PC-9 (cell line): Measurements from ENCODE around the gene SLC36A3. TPM values are rescaled to one million over a fixed set of nuclear protein-coding genes. Genes with fewer than 3 reads are reported as not detected.

Source experiments
- Bru-seq: library from RNA; stranded (reverse); fragments of 400-500 nt; gene quantifications from one replicate; lab custom pipeline; 2021; lab: Mats Ljungman, UMichigan
- BruChase-seq, 2 experiments: library from RNA; stranded (reverse); fragments of 400-500 nt; gene quantifications; one replicate each; lab custom pipeline; 2021; lab: Mats Ljungman, UMichigan
- BruUV-seq: library from RNA; stranded (reverse); fragments of 400-500 nt; replicated peaks from 2 replicates; lab custom pipeline; 2021; lab: Mats Ljungman, UMichigan
- CTCF ChIA-PET: fragments of 300-600 bp; sonication (Branson Sonifier 250); formaldehyde crosslinking; loops from one replicate; lab custom pipeline; 2022; ENCODE audit warnings: antibody characterized with exemption; lab: Charles Lee
- POLR2A ChIA-PET: fragments of 300-600 bp; sonication (Branson Sonifier 250); formaldehyde crosslinking; loops from one replicate; lab custom pipeline; 2022; ENCODE audit warnings: antibody characterized with exemption; ENCODE audit not compliant: unreplicated experiment; lab: Charles Lee
- DNase-seq, 2 experiments: peaks; one replicate each; pipeline versions ENCODE4 v3.0.0 to v3.0.0-alpha.2; 2015 to 2022; ENCODE audit warnings: mixed read lengths in 1 of 2
- H2AFZ ChIP-seq: fragments of 200-600 bp; sonication (generic); 2 replicates; pipeline ENCODE4 v1.8.1; 2017; ENCODE audit warnings: antibody characterized with exemption
- H3F3A ChIP-seq: fragments of 200-600 bp; sonication (generic); 2 replicates; pipeline ENCODE4 v1.8.1; 2017; ENCODE audit warnings: antibody characterized with exemption, mild to moderate bottlenecking, low read depth; ENCODE audit not compliant: insufficient read depth
- H3K27ac ChIP-seq: fragments of 200-600 bp; sonication (generic); 2 replicates; pipeline ENCODE4 v1.6.1; 2016; ENCODE audit warnings: mixed run types
- H3K27me3 ChIP-seq: fragments of 200-600 bp; sonication (generic); 2 replicates; pipeline ENCODE4 v1.6.1; 2016; ENCODE audit warnings: low read depth, mixed run types; ENCODE audit not compliant: insufficient read depth
- H3K36me3 ChIP-seq: fragments of 200-600 bp; sonication (generic); 2 replicates; pipeline ENCODE4 v1.6.1; 2016; ENCODE audit warnings: low read depth, mixed run types
- H3K4me1 ChIP-seq: fragments of 200-600 bp; sonication (generic); replicated peaks from 2 replicates; pipeline ENCODE4 v1.6.1; 2016; ENCODE audit warnings: mixed run types; ENCODE audit not compliant: insufficient read depth
- H3K4me2 ChIP-seq: fragments of 200-600 bp; sonication (generic); 2 replicates; pipeline ENCODE4 v1.6.1; 2017; ENCODE audit warnings: mixed run types
- H3K4me3 ChIP-seq: fragments of 200-600 bp; sonication (generic); 2 replicates; pipeline ENCODE4 v1.6.1; 2016; ENCODE audit warnings: mixed run types
- H3K79me2 ChIP-seq: fragments of 200-600 bp; sonication (generic); 2 replicates; pipeline ENCODE4 v1.6.1; 2017; ENCODE audit warnings: low read depth, mixed run types
- H3K9me2 ChIP-seq: fragments of 200-600 bp; sonication (generic); 2 replicates; pipeline ENCODE4 v1.8.1; 2017; ENCODE audit warnings: mild to moderate bottlenecking; ENCODE audit not compliant: insufficient read depth
- H3K9me3 ChIP-seq: fragments of 200-600 bp; sonication (generic); 2 replicates; pipeline ENCODE4 v1.8.1; 2016; ENCODE audit warnings: low read depth; ENCODE audit not compliant: insufficient read depth
- H4K20me1 ChIP-seq: fragments of 200-600 bp; sonication (generic); 2 replicates; pipeline ENCODE4 v1.8.1; 2017; ENCODE audit not compliant: insufficient read depth
- EZH2 ChIP-seq: fragments of 200-600 bp; sonication (generic); IDR thresholded peaks from 2 replicates; pipeline ENCODE4 v1.8.0; 2017; ENCODE audit warnings: antibody characterized with exemption, low read depth
- intact Hi-C: fragments of 100-400 bp; cut with micrococcal nuclease; formaldehyde crosslinking; loops from one replicate; pipeline ENCODE4 v1.10.0; 2022; ENCODE audit not compliant: unreplicated experiment
- long read RNA-seq: library from polyadenylated mRNA; stranded (forward); transcript quantifications from one replicate; pipeline ENCODE4 v2.0.0, GENCODE V29; 2022
- total RNA-seq: library from RNA; stranded (reverse); gene quantifications from 2 replicates; pipeline ENCODE4 v1.2.3, GENCODE V29; 2021
- TF ChIP-seq, protein P1 (sequence below): fragments of 200-600 bp; sonication (generic); conservative IDR thresholded peaks from 2 replicates; pipeline ENCODE4 v1.6.1; 2017; ENCODE audit warnings: mixed run types, antibody characterized with exemption, mild to moderate bottlenecking, moderate library complexity

SLC36A3 gene
- total RNA-seq (not detected in 2 replicates), Bru-seq, nascent RNA (not detected), BruChase-seq, experiment 1, labeled RNA remaining after a 2-hour chase (not detected), BruChase-seq, experiment 2, labeled RNA remaining after a 6-hour chase (not detected)
- long read RNA-seq: 0 reads

DNA sequence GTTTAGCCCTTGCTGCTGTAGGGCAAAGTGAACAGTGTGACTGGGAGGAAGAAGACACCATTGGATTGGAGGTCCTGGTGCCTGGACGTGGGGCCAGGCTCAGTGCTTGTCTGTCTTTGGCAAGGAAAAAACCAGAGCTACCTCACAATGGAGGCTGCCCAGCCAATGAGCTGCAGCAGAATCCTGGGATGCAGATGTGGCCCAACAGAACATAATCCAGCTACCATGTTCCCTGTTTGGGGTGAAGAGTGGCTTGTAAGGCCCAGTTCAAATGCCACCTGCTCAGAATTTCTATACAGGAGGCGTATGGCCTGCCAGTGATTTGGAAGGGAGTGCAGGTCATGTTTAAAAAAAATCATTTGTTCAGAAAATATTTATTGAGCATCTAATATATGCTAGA is at the start of gene SLC36A3:
Gene SLC36A3 (minus strand): TSS at position 101 of the 400 bp plus-strand sequence. CDS start 412 bp downstream, outside the sequence.
- Histone ChIP-seq H3K4me3 (no peak within 1 kb of the TSS), H3K4me1 (no peaks in the 10 kb centered on the region), H3K79me2 (no peaks in the 10 kb centered on the region), H3K27me3 (peaks cover 4% of the 10 kb centered on the region; the same call in 1 of the 2 replicates), H3K4me2 (no peak within 1 kb of the TSS), H3K9me2 (no peaks in the 10 kb centered on the region), H3K27ac (no peak within 1 kb of the TSS), H3F3A (no peaks in the 10 kb centered on the region), H3K9me3 (no peaks in the 10 kb centered on the region), H2AFZ (no peak within 1 kb of the TSS), H4K20me1 (no peaks in the 10 kb centered on the region), H3K36me3 (no peaks in the 10 kb centered on the region)
- BruUV-seq: no TSS peak
- intact Hi-C loops: no loop called here
- TF ChIP-seq EZH2: no peak
- TF ChIP-seq, protein P1, sequence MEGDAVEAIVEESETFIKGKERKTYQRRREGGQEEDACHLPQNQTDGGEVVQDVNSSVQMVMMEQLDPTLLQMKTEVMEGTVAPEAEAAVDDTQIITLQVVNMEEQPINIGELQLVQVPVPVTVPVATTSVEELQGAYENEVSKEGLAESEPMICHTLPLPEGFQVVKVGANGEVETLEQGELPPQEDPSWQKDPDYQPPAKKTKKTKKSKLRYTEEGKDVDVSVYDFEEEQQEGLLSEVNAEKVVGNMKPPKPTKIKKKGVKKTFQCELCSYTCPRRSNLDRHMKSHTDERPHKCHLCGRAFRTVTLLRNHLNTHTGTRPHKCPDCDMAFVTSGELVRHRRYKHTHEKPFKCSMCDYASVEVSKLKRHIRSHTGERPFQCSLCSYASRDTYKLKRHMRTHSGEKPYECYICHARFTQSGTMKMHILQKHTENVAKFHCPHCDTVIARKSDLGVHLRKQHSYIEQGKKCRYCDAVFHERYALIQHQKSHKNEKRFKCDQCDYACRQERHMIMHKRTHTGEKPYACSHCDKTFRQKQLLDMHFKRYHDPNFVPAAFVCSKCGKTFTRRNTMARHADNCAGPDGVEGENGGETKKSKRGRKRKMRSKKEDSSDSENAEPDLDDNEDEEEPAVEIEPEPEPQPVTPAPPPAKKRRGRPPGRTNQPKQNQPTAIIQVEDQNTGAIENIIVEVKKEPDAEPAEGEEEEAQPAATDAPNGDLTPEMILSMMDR: no peak
- no peak for DNase-seq
- ChIA-PET POLR2A (no interaction called here), CTCF (no interaction called here)

DNA sequence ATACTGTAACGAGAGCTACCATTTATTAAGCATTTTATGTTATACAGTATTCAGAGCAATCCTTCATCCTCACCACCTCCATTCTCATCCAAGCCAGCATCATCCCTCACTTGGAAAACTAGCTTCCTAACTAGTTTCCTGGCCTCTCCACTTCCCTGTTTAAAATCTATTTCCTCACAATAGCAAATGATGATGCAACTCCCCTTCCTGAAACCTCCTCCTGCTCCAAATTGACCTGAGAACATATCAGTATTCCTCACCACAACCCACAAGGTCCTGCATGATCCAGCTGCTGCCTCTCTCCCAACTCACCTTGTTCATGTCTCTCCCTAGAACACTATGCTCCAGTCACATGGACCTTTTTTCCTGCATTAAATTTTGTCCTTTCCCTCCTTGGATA is 48.1 kb upstream of the SLC36A3 start:
- no peaks in the 10 kb centered on the region for H4K20me1 ChIP-seq
- H3K36me3 ChIP-seq: no peaks in the 10 kb centered on the region
- ChIA-PET POLR2A (no interaction called here), CTCF (no interaction called here)
- intact Hi-C loops: no loop called here
- H3K9me3 ChIP-seq: no peaks in the 10 kb centered on the region
- no TSS peak for BruUV-seq
- no peak overlapping the region for H2AFZ ChIP-seq
- peaks cover 7% of the 10 kb centered on the region; the same call in 1 of the 2 replicates for H3K27me3 ChIP-seq
- H3K4me1 ChIP-seq: no peaks in the 10 kb centered on the region
- no peak overlapping the region for H3K4me2 ChIP-seq
- H3K4me3 ChIP-seq: no peak overlapping the region
- H3K27ac ChIP-seq: no peak overlapping the region
- TF ChIP-seq, protein P1: no peak
- TF ChIP-seq EZH2: no peak
- DNase-seq: no peak
- no peaks in the 10 kb centered on the region for H3K9me2 ChIP-seq
- no peaks in the 10 kb centered on the region for H3K79me2 ChIP-seq
- H3F3A ChIP-seq: no peaks in the 10 kb centered on the region

DNA sequence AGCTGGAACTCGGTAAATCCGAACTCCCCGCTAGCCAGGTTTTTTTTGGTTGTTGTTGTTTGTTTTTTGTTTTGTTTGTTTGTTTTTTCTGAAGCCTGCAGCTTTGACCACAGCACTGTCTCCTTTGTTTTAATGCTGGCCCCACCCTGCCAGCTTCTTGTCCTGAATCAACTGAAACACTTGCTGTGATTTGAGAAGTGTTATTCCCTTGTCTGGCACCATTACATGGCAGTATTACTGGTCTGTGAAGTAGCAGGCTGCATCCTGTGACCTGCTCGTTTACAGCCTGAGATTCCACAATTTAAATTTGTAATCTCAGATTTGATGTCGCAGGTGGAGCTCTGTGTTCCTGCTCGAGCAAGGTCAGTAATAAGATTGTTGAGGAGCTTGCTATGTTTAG is 45.2 kb upstream of the SLC36A3 start:
- no peak overlapping the region for H2AFZ ChIP-seq
- H3K36me3 ChIP-seq: no peaks in the 10 kb centered on the region
- no peaks in the 10 kb centered on the region for H3K4me1 ChIP-seq
- H4K20me1 ChIP-seq: no peaks in the 10 kb centered on the region
- H3K27me3 ChIP-seq: peaks cover 34% of the 10 kb centered on the region
- H3K27ac ChIP-seq: no peak overlapping the region
- TF ChIP-seq, protein P1: no peak
- TF ChIP-seq EZH2: no peak
- ChIA-PET POLR2A (interaction anchor here (0.7 kb wide), 1 partner anchor 34 kb away, joined by 3 read pairs; no protein-coding TSS in a partner anchor), CTCF (no interaction called here)
- no peaks in the 10 kb centered on the region for H3K79me2 ChIP-seq
- no peaks in the 10 kb centered on the region for H3K9me3 ChIP-seq
- no peaks in the 10 kb centered on the region for H3K9me2 ChIP-seq
- no TSS peak for BruUV-seq
- intact Hi-C loops: no loop called here
- no peak overlapping the region for H3K4me2 ChIP-seq
- DNase-seq: no peak
- H3K4me3 ChIP-seq: no peak overlapping the region
- no peaks in the 10 kb centered on the region for H3F3A ChIP-seq
